C4-2B (cell line): ENCODE measurements around the gene ERGIC1.
"Not testable (repeated sequence)": the region's sequence is repeated elsewhere in the genome, so short reads cannot be mapped to it uniquely, and the experiment has no call there.

Experiments
- H3K27ac ChIP-seq: fragments of 450-650 bp; 2 replicates; pipeline ENCODE4 v1.5.1; 2017
- ZFX ChIP-seq: fragments of 450-650 bp; IDR thresholded peaks from 2 replicates; pipeline ENCODE4 v1.6.1; 2017
- TF ChIP-seq, protein P1 (sequence below): fragments of 450-650 bp; conservative IDR thresholded peaks from 2 replicates; pipeline ENCODE4 v1.5.1; 2017; ENCODE audit warnings: mild to moderate bottlenecking

ERGIC1 gene

DNA sequence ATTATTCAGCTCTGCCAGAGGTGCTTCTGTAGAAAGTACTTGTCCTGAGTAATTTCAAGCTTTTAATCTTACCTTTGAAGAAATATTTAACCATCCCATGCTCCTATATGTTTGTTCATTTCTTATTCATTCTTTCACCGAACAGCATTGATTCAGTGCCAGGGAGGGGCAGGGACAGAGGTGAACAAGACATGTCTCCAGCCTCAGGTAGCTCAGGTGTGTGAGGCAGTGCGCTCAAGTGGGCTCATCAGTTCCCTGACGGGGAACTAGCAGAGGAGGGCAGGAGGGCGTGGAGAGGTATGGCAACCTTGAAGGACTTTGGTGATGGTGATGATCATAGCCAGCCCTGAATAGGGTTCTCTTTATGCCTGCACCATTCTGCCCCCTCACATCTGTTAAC, 25.9 kb downstream of the ERGIC1 start:
- H3K27ac ChIP-seq, result peak overlapping the region; percentile 74

DNA sequence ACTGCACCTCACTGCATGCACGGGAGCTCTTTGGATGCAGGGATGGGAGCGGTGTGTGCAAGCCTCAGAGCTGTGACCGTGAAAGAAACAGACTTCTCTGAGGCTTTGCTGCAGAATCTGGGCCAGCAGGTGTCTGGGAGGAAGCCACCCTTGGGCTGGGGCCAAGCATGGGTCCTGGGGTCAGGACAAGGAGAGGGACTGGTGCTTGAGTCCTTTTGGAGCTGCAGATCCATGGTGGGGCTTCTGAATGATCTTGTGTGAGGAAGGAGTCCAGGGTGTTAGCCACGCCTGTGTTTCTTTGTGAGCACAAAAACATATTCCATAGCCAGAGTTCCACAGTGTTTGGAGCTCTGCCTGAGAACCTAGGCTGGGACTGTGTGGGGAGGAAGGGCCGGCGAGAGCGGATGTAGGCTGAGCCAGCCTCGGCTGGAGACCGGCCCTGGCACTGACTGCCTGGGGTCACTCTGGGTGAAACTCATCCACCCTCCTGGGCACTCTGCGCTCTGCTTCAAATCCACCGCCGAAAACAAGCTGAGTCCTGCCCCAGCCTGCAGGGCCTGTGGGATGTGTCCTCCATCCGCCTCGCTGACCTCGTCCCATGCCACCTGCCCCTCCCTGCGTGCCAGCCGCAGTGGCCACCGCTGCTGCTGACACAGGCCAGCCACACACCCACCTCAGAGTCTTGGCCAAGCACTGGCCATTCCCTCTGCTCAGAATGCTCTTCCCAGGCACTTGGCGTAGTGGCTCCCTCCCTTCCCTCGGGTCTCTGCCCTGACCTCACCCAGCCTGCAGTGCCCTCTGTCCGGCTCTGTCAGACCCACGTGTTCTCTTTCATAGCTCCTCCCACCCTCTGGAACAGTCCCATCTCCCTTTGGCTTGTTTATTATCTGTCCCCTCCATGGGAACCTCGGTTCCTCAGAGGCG, 26.7 kb downstream of the ERGIC1 start:
- no peak for TF ChIP-seq ZFX
- TF ChIP-seq, protein P1, sequence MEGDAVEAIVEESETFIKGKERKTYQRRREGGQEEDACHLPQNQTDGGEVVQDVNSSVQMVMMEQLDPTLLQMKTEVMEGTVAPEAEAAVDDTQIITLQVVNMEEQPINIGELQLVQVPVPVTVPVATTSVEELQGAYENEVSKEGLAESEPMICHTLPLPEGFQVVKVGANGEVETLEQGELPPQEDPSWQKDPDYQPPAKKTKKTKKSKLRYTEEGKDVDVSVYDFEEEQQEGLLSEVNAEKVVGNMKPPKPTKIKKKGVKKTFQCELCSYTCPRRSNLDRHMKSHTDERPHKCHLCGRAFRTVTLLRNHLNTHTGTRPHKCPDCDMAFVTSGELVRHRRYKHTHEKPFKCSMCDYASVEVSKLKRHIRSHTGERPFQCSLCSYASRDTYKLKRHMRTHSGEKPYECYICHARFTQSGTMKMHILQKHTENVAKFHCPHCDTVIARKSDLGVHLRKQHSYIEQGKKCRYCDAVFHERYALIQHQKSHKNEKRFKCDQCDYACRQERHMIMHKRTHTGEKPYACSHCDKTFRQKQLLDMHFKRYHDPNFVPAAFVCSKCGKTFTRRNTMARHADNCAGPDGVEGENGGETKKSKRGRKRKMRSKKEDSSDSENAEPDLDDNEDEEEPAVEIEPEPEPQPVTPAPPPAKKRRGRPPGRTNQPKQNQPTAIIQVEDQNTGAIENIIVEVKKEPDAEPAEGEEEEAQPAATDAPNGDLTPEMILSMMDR, result no peak
- peak overlapping the region; percentile 74 for H3K27ac ChIP-seq

More for the DNA sequence above, 25.9 kb downstream of the ERGIC1 start:
- TF ChIP-seq ZFX, result no peak
- TF ChIP-seq, protein P1, result no peak

GRCh38 chr5:172861461-172861860, 27.4 kb downstream of the ERGIC1 start:
- TF ChIP-seq, protein P1, result no peak
- TF ChIP-seq ZFX, result no peak
- peak overlapping the region; percentile 74 for H3K27ac ChIP-seq

- TF ChIP-seq, protein P1, result no peak
- no peak for TF ChIP-seq ZFX
- no peak overlapping the region for H3K27ac ChIP-seq
Measured at GRCh38 chr5:172862165-172862801, 28.2 kb downstream of the ERGIC1 start.

DNA sequence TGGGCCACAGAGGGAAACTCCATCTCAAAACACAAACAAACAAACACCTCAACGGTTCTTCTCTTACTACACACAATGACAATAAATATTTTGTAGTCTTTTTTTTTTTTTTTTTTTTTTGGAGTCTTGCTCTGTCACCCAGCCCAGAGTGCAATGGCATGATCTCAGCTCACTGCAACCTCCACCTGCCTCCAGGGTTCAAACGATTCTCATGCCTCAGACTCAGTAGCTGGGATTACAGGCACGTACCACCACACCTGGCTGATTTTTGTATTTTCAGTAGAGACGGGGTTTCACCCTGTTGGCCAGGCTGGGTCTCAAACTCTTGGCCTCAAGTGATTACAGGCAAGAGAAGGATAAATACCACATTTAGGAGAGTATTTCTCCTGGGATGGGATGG, 30.1 kb downstream of the ERGIC1 start:
- H3K27ac ChIP-seq, result not testable (repeated sequence)

- H3K27ac ChIP-seq, result no peak overlapping the region
- TF ChIP-seq ZFX, result no peak
- TF ChIP-seq, protein P1, result no peak
Measured at GRCh38 chr5:172864747-172865146, 30.7 kb downstream of the ERGIC1 start.

GRCh38 chr5:172866378-172866777, 32.3 kb downstream of the ERGIC1 start:
- no peak for TF ChIP-seq ZFX
- TF ChIP-seq, protein P1, result no peak

More at GRCh38 chr5:172866378-172866777, 32.3 kb downstream of the ERGIC1 start:
- no peak overlapping the region for H3K27ac ChIP-seq
